ENCODE measurements around the gene PSENEN. TPM values are rescaled to one million over a fixed set of nuclear protein-coding genes. Genes with fewer than 3 reads are reported as not detected.

PSENEN gene
- total RNA-seq, 1 experiment from 2014 or later, result 65.0 TPM

DNA sequence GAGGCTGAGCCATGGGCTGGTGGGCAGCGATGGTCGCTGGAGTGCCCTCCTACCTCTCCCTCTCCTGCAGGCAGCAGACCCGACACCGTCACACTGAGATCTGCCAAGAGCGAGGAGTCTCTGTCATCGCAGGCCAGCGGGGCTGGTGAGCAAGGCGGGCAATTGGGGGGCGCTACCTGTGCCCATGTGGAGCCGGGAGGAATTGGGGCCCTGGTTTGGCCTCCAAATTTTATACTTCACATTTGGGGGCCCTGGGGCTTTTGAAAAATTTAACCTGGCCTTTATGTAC, 39.8 kb downstream of the PSENEN start:
- DNase-seq (ENCODE audit: unreplicated experiment), result no peak
- no peak overlapping the region for H3K27ac Mint-ChIP-seq (ENCODE audit: low read depth, unreplicated experiment)
- ChIA-PET POLR2A (no interaction called here), CTCF (no interaction called here)
- no peaks in the 10 kb centered on the region for H3K27me3 Mint-ChIP-seq (ENCODE audit: insufficient read depth, unreplicated experiment)
- H3K36me3 Mint-ChIP-seq (ENCODE audit: insufficient read depth, unreplicated experiment), result no peaks in the 10 kb centered on the region
- H3K4me3 Mint-ChIP-seq (ENCODE audit: unreplicated experiment), result no peak overlapping the region
- intact Hi-C loops (cut with micrococcal nuclease), result no loop called here
- no peak for TF ChIP-seq CTCF (IDR thresholded peaks at IDR 0.05; ENCODE audit: unreplicated experiment)
- no peaks in the 10 kb centered on the region for H3K4me1 Mint-ChIP-seq (ENCODE audit: insufficient read depth, unreplicated experiment)
- no TSS peak for BruUV-seq (replicated peaks)
- no peaks in the 10 kb centered on the region for H3K9me3 Mint-ChIP-seq (ENCODE audit: unreplicated experiment)

DNA sequence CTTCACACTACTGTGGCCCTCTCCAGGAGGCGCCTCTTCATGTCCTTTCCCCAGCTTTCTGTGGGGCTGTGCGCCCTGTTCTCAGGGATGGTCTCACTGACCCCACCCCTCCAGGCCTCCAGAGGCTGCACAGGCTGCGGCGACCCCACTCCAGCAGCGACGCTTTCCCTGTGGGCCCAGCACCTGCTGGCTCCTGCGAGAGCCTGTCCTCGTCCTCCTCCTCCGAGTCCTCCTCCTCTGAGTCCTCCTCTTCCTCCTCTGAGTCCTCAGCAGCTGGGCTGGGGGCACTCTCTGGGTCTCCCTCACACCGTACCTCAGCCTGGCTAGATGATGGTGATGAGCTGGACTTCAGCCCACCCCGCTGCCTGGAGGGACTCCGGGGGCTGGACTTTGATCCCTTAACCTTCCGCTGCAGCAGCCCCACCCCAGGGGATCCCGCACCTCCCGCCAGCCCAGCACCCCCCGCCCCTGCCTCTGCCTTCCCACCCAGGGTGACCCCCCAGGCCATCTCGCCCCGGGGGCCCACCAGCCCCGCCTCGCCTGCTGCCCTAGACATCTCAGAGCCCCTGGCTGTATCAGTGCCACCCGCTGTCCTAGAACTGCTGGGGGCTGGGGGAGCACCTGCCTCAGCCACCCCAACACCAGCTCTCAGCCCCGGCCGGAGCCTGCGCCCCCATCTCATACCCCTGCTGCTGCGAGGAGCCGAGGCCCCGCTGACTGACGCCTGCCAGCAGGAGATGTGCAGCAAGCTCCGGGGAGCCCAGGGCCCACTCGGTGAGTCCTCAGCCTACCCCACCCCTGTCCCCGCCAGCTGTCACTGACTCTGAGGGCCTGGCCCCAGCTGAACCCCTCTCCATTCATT, 41.1 kb downstream of the PSENEN start:
- no peaks in the 10 kb centered on the region for H3K27me3 Mint-ChIP-seq (ENCODE audit: insufficient read depth, unreplicated experiment)
- BruUV-seq (replicated peaks), result no TSS peak

DNA sequence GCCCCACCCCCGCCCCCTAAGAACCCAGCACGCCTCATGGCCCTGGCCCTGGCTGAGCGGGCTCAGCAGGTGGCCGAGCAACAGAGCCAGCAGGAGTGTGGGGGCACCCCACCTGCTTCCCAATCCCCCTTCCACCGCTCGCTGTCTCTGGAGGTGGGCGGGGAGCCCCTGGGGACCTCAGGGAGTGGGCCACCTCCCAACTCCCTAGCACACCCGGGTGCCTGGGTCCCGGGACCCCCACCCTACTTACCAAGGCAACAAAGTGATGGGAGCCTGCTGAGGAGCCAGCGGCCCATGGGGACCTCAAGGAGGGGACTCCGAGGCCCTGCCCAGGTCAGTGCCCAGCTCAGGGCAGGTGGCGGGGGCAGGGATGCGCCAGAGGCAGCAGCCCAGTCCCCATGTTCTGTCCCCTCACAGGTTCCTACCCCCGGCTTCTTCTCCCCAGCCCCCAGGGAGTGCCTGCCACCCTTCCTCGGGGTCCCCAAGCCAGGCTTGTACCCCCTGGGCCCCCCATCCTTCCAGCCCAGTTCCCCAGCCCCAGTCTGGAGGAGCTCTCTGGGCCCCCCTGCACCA, 41.9 kb downstream of the PSENEN start:
- no peaks in the 10 kb centered on the region for H3K9me3 Mint-ChIP-seq (ENCODE audit: unreplicated experiment)
- no peak for TF ChIP-seq CTCF (IDR thresholded peaks at IDR 0.05; ENCODE audit: unreplicated experiment)
- no peaks in the 10 kb centered on the region for H3K36me3 Mint-ChIP-seq (ENCODE audit: insufficient read depth, unreplicated experiment)
- BruUV-seq (replicated peaks), result no TSS peak
- no peak overlapping the region for H3K27ac Mint-ChIP-seq (ENCODE audit: low read depth, unreplicated experiment)
- no peak for DNase-seq (ENCODE audit: unreplicated experiment)
- no peaks in the 10 kb centered on the region for H3K27me3 Mint-ChIP-seq (ENCODE audit: insufficient read depth, unreplicated experiment)
- no peaks in the 10 kb centered on the region for H3K4me1 Mint-ChIP-seq (ENCODE audit: insufficient read depth, unreplicated experiment)
- ChIA-PET CTCF (no interaction called here), POLR2A (no interaction called here)
- H3K4me3 Mint-ChIP-seq (ENCODE audit: unreplicated experiment), result no peak overlapping the region
- intact Hi-C loops (cut with micrococcal nuclease), result no loop called here

More for the DNA sequence above, 41.1 kb downstream of the PSENEN start:
- no peaks in the 10 kb centered on the region for H3K4me1 Mint-ChIP-seq (ENCODE audit: insufficient read depth, unreplicated experiment)
- no peaks in the 10 kb centered on the region for H3K9me3 Mint-ChIP-seq (ENCODE audit: unreplicated experiment)
- no peaks in the 10 kb centered on the region for H3K36me3 Mint-ChIP-seq (ENCODE audit: insufficient read depth, unreplicated experiment)
- H3K4me3 Mint-ChIP-seq (ENCODE audit: unreplicated experiment), result no peak overlapping the region
- intact Hi-C loops (cut with micrococcal nuclease), result no loop called here
- H3K27ac Mint-ChIP-seq (ENCODE audit: low read depth, unreplicated experiment), result no peak overlapping the region
- CTCF ChIA-PET, result no interaction called here
- POLR2A ChIA-PET, result no interaction called here
- DNase-seq (ENCODE audit: unreplicated experiment), result no peak
- no peak for TF ChIP-seq CTCF (IDR thresholded peaks at IDR 0.05; ENCODE audit: unreplicated experiment)

DNA sequence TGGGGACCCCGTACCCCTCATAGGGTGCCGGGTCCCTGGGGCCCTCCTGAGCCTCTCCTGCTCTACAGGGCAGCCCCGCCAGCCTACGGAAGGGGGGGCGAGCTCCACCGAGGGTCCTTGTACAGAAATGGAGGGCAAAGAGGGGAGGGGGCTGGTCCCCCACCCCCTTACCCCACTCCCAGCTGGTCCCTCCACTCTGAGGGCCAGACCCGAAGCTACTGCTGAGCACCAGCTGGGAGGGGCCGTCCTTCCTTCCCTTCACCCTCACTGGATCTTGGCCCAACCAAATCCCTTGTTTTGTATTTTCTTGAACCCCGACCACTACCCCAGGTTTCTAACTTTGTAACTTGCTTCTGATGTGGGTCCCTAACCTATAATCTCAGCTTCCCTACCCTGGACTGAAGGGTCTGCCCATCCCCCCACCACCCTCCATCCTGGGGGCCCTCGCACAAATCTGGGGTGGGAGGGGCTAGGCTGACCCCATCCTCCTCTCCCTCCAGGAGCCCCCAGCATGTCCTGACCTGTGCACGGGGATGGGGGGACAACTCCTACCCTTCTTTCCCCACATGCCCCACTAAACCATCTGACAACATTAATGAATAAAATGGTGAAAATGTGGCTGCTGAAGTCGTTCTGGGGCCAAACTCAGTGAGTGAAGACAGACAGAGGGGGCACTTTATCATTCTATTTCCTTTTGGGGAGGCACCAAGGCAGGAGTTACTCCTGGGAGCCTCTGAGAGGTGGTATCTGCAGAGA, 42.9 kb downstream of the PSENEN start:
- H3K27me3 Mint-ChIP-seq (ENCODE audit: insufficient read depth, unreplicated experiment), result no peaks in the 10 kb centered on the region
- H3K4me3 Mint-ChIP-seq (ENCODE audit: unreplicated experiment), result no peak overlapping the region
- CTCF ChIA-PET, result interaction anchor here (0.6 kb wide), 1 partner anchor 643 kb away, joined by 3 read pairs; no protein-coding TSS in a partner anchor
- intact Hi-C loops (cut with micrococcal nuclease), result no loop called here
- POLR2A ChIA-PET, result no interaction called here
- H3K4me1 Mint-ChIP-seq (ENCODE audit: insufficient read depth, unreplicated experiment), result no peaks in the 10 kb centered on the region
- no TSS peak for BruUV-seq (replicated peaks)
- no peaks in the 10 kb centered on the region for H3K9me3 Mint-ChIP-seq (ENCODE audit: unreplicated experiment)
- no peak for DNase-seq (ENCODE audit: unreplicated experiment)
- no peaks in the 10 kb centered on the region for H3K36me3 Mint-ChIP-seq (ENCODE audit: insufficient read depth, unreplicated experiment)
- no peak overlapping the region for H3K27ac Mint-ChIP-seq (ENCODE audit: low read depth, unreplicated experiment)
- no peak for TF ChIP-seq CTCF (IDR thresholded peaks at IDR 0.05; ENCODE audit: unreplicated experiment)
